Memory B cell (primary cell): ENCODE data around the gene KLK2.
"Not testable (repeated sequence)": the region's sequence is repeated elsewhere in the genome, so short reads cannot be mapped to it uniquely, and the experiment has no call there.

ENCODE experiments used
- ATAC-seq: fragments of 150-1000 bp; cut with Tn5 transposase; 2 replicates; pipeline ENCODE4 v1.10.0; 2021; ENCODE audit warnings: low read depth, mild to moderate bottlenecking, moderate library complexity
- DNase-seq, 2 donors: peaks; one replicate each; pipeline ENCODE4 v3.0.0; 2022; ENCODE audit warnings: low spot score in 2 of 2
- H3K27ac Mint-ChIP-seq: one replicate; pipeline ENCODE4 v1.8.0; 2022; ENCODE audit warnings: mild to moderate bottlenecking, moderate library complexity, mixed read lengths
- H3K27me3 Mint-ChIP-seq: one replicate; pipeline ENCODE4 v1.8.0; 2022; ENCODE audit warnings: mixed read lengths
- H3K36me3 Mint-ChIP-seq: one replicate; pipeline ENCODE4 v1.8.0; 2022; ENCODE audit warnings: mild to moderate bottlenecking, mixed read lengths
- H3K4me1 Mint-ChIP-seq: one replicate; pipeline ENCODE4 v1.8.0; 2022; ENCODE audit warnings: mixed read lengths
- H3K4me3 Mint-ChIP-seq: one replicate; pipeline ENCODE4 v1.8.0; 2022; ENCODE audit warnings: mild to moderate bottlenecking, moderate library complexity, mixed read lengths
- H3K9me3 Mint-ChIP-seq: one replicate; pipeline ENCODE4 v1.8.0; 2022; ENCODE audit warnings: mixed read lengths

KLK2 gene

GRCh38 chr19:50893047-50893736 is 20.0 kb downstream of the KLK2 start:
- Mint-ChIP-seq H3K4me1 (peaks cover 34% of the 10 kb centered on the region), H3K4me3 (no peak overlapping the region), H3K27me3 (no peaks in the 10 kb centered on the region), H3K36me3 (peaks cover 3% of the 10 kb centered on the region), H3K9me3 (peaks cover 4% of the 10 kb centered on the region), H3K27ac (no peak overlapping the region)
- DNase-seq = no peak
- ATAC-seq = no peak

DNA sequence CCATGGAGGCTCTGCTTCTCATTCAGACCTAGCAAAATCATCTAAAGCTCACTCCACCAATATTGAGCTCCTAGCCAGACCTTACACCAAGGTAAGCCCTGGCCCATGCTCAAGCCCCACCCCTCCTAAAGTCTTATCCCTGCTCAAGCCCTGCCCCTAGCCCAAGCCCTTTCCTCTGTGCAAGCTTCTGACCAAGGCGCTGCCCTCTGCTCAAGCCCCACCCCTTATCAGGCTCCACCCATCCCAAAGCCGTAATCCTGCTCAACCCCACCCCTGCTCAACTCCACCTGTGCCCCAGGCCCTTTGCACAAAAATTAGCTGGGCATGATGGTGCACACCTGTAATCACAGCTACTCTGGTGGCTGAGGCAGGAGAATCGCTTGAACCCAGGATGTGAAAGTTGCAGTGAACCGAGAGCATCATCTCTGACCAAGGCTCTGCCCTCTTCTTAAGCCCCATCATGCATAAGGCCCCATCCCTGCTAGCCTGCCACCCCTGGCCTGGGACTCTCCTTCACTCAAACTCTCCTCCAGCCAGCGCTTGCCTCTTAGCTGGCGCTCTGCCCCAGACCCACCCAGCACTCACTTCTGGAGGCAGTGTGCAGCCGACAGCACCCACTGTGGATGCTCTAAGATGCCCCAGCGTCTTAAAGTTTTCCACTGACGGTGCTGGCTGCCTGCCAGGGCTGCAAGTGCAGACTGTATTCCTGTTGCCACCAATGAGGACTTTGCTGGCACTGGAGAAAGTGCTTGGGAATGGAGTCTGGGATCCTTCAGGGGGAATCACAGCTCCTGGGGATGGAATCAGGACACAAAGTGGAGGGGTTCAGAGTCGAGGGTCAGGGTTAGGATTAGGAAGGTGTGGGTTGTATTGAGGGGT is 21.5 kb downstream of the KLK2 start:
- peak overlapping the region; percentile 79 for H3K27ac Mint-ChIP-seq
- H3K4me3 Mint-ChIP-seq = no peak overlapping the region
- H3K36me3 Mint-ChIP-seq = peaks cover 3% of the 10 kb centered on the region
- ATAC-seq (no peak), DNase-seq (no peak)
- peaks cover 4% of the 10 kb centered on the region for H3K9me3 Mint-ChIP-seq
- peaks cover 33% of the 10 kb centered on the region for H3K4me1 Mint-ChIP-seq
- no peaks in the 10 kb centered on the region for H3K27me3 Mint-ChIP-seq

- Mint-ChIP-seq H3K4me1 (peaks cover 28% of the 10 kb centered on the region), H3K27ac (peak overlapping the region; percentile 97)
- ATAC-seq, DNase-seq, H3K4me3 Mint-ChIP-seq, H3K27me3 Mint-ChIP-seq, H3K9me3 Mint-ChIP-seq, H3K36me3 Mint-ChIP-seq: not testable (repeated sequence)
Observed at GRCh38 chr19:50896089-50896590, 22.9 kb downstream of the KLK2 start.

DNA sequence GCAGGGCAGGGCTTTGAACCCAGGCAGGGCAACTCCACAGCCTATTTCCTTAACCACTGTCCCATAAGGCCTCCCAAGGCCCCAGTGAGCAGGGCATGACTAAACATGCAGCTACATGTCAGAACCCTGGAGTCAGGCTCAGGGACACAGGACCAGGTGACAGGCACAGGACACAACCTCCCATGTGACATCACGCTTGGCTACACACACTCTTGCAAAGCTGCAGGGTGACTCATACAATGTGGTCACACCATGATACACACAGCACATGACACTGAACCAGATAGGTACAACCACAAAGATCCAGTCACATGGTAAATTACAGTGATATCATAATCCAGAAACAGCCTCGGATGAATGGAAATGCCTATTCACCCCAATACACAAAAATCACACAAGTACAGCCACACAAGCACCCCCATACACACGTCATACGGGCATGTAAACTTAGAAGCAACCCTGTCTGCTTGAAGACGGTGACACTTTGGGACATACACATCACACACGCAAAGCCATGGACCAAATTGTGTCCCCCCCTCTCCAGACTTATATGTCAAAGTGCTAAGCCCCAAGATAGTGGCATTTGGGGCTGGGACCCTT is 23.5 kb downstream of the KLK2 start:
- DNase-seq = peak; percentile 60 to 77
- peak overlapping the region; percentile 97 for H3K27ac Mint-ChIP-seq
- ATAC-seq = peak; percentile 87
- no peaks in the 10 kb centered on the region for H3K27me3 Mint-ChIP-seq
- peak overlapping the region; percentile 54 for H3K4me3 Mint-ChIP-seq
- peaks cover 3% of the 10 kb centered on the region for H3K36me3 Mint-ChIP-seq
- H3K9me3 Mint-ChIP-seq = peaks cover 4% of the 10 kb centered on the region
- H3K4me1 Mint-ChIP-seq = peaks cover 25% of the 10 kb centered on the region

DNA sequence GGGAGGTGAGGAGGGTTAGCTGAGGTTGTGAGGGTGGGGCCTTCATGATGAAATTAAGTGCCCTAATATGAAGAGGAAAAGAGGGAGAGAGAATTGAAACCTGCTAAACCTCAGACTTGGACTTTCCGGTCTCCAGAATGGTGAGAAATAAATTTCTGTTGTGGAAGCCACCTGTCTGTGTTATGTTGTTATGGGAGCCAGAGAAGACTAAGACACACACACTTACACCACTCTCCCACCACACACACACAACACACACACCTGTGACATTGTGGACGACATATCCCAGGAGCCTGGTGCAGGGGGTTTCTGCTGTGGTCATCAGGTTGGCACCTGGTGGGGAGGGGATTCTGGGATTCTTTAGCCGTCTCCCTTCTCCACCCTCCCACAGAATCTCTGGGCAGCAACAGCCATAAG is 24.0 kb downstream of the KLK2 start:
- peaks cover 4% of the 10 kb centered on the region for H3K9me3 Mint-ChIP-seq
- peaks cover 25% of the 10 kb centered on the region for H3K4me1 Mint-ChIP-seq
- H3K27me3 Mint-ChIP-seq = no peaks in the 10 kb centered on the region
- peak overlapping the region; percentile 54 for H3K4me3 Mint-ChIP-seq
- peaks cover 3% of the 10 kb centered on the region for H3K36me3 Mint-ChIP-seq
- peak overlapping the region; percentile 97 for H3K27ac Mint-ChIP-seq
- peak; percentile 46 for ATAC-seq
- peak in 1 of 2 donors; percentile 36 for DNase-seq

- H3K27me3 Mint-ChIP-seq = no peaks in the 10 kb centered on the region
- peaks cover 25% of the 10 kb centered on the region for H3K4me1 Mint-ChIP-seq
- H3K27ac Mint-ChIP-seq = peak overlapping the region; percentile 97
- ATAC-seq (no peak), DNase-seq (no peak)
- peaks cover 4% of the 10 kb centered on the region for H3K9me3 Mint-ChIP-seq
- H3K4me3 Mint-ChIP-seq = no peak overlapping the region
- peaks cover 3% of the 10 kb centered on the region for H3K36me3 Mint-ChIP-seq
Observed at GRCh38 chr19:50897612-50898011, 24.4 kb downstream of the KLK2 start.

DNA sequence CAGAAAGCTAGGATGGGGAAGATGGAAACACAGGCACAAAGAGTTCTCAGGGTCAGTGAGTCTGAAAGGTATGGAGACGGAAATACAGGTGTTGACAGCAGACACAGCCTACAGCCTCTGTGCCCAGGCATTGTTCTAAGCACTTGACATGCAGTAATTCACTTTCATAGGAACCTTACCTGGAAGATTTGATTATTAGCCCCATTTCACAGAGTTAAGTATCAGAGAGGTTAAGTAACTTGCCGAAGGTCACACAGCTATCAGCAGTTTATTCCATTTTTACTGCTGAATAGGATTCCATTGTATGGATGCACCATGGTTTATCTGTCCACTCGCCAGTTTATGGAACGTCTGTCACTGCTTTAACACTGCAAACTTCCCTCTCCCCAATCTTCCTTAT is 24.8 kb downstream of the KLK2 start:
- Mint-ChIP-seq H3K27ac (peak overlapping the region; percentile 97), H3K27me3 (no peaks in the 10 kb centered on the region), H3K4me3 (no peak overlapping the region), H3K4me1 (peaks cover 25% of the 10 kb centered on the region), H3K9me3 (peaks cover 4% of the 10 kb centered on the region), H3K36me3 (peaks cover 3% of the 10 kb centered on the region)
- ATAC-seq = no peak
- no peak for DNase-seq

- Mint-ChIP-seq H3K27me3 (no peaks in the 10 kb centered on the region), H3K9me3 (peaks cover 4% of the 10 kb centered on the region), H3K4me3 (no peak overlapping the region), H3K4me1 (peaks cover 25% of the 10 kb centered on the region), H3K27ac (peak overlapping the region; percentile 67), H3K36me3 (peaks cover 3% of the 10 kb centered on the region)
- ATAC-seq (no peak), DNase-seq (no peak)
Observed at GRCh38 chr19:50899569-50899968, 26.3 kb downstream of the KLK2 start.

DNA sequence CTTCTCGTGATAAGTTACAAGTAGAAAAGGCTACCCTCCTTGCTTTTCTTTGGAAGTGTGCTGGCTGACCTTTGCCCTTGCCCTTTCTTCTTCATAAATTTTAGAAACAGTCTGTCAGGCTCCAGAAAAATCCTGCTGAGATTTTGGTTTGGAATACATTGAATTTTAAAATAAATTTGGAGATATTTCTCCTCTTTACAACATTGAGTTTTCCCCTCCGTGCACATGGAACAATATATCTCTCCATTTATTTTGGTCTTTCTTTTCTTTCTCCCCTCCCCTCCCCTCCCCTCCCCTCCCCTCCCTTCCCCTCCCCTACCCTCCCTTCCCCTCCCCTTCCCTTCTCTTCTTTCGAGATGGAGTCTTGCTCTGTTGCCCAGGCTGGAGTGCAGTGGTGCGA is 29.4 kb downstream of the KLK2 start:
- H3K36me3 Mint-ChIP-seq = no peaks in the 10 kb centered on the region
- no peak for ATAC-seq

DNA sequence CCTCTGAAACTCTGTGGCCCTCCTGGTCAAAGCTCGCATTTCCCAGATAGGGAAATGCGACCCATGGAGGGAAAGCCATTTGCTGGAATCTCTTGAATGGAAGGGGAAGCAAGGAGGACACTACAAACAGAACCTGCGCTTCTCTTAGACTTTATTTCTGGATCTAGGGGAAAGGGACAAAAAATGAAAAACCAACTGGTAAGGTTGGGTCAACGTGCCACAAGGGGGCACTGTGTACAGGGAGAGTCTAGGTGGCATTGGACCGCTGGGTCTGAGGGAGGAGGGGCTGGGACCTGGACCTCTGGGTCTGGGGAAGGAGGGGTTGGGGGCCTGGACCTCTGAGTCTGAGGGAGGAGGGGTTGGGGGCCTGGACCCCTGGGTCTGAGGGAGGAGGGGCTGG is 33.0 kb downstream of the KLK2 start:
- Mint-ChIP-seq H3K36me3 (no peaks in the 10 kb centered on the region), H3K27ac (no peak overlapping the region), H3K4me3 (no peak overlapping the region), H3K9me3 (no peaks in the 10 kb centered on the region), H3K4me1 (peaks cover 6% of the 10 kb centered on the region), H3K27me3 (peaks cover 24% of the 10 kb centered on the region)
- DNase-seq = no peak
- ATAC-seq = no peak

More for the DNA sequence above, 29.4 kb downstream of the KLK2 start:
- Mint-ChIP-seq H3K4me1 (peaks cover 8% of the 10 kb centered on the region), H3K27ac (no peak overlapping the region), H3K9me3 (no peaks in the 10 kb centered on the region), H3K27me3 (peaks cover 4% of the 10 kb centered on the region), H3K4me3 (no peak overlapping the region)
- no peak for DNase-seq

DNA sequence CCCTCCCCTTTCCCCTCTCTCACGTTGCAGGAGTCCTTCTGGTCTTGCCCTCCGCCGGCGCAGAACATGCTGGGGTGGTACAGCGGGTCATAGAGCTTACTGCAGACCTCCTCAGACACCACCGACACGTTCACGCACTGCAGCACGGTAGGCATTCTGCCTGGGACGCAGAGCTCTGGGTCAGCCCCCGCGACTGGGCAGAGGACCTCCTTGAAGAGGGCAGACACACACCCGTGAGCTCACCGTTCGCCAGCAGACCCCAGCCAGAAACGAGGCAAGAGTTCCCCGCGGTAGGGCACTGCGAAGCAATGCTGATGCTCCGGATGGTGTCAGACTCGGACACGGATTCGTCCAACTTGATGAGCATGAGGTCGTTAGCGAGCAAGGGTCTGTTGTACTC is 35.1 kb downstream of the KLK2 start:
- H3K27me3 Mint-ChIP-seq = peaks cover 31% of the 10 kb centered on the region

GRCh38 chr19:50909240-50910070 is 36.2 kb downstream of the KLK2 start:
- DNase-seq = no peak
- no peak overlapping the region for H3K27ac Mint-ChIP-seq
- peaks cover 8% of the 10 kb centered on the region for H3K4me1 Mint-ChIP-seq

More for the DNA sequence above, 35.1 kb downstream of the KLK2 start:
- ATAC-seq (no peak), DNase-seq (no peak)
- Mint-ChIP-seq H3K4me1 (peaks cover 8% of the 10 kb centered on the region), H3K9me3 (no peaks in the 10 kb centered on the region), H3K27ac (no peak overlapping the region), H3K36me3 (no peaks in the 10 kb centered on the region), H3K4me3 (no peak overlapping the region)

GRCh38 chr19:50910722-50911121 is 37.5 kb downstream of the KLK2 start:
- no peaks in the 10 kb centered on the region for H3K9me3 Mint-ChIP-seq
- no peak for ATAC-seq
- H3K27ac Mint-ChIP-seq = no peak overlapping the region
- peaks cover 8% of the 10 kb centered on the region for H3K4me1 Mint-ChIP-seq
- no peaks in the 10 kb centered on the region for H3K36me3 Mint-ChIP-seq
- no peak for DNase-seq
- H3K27me3 Mint-ChIP-seq = peaks cover 30% of the 10 kb centered on the region
- no peak overlapping the region for H3K4me3 Mint-ChIP-seq

More at GRCh38 chr19:50909240-50910070, 36.2 kb downstream of the KLK2 start:
- ATAC-seq = peak; percentile 65
- H3K27me3 Mint-ChIP-seq = peaks cover 31% of the 10 kb centered on the region
- no peaks in the 10 kb centered on the region for H3K36me3 Mint-ChIP-seq
- H3K4me3 Mint-ChIP-seq = peak overlapping the region; percentile 65
- H3K9me3 Mint-ChIP-seq = no peaks in the 10 kb centered on the region
